GM21528 (cell line): ENCODE data around the gene SAP30.
A peak's percentile ranks its signal among the peaks of the same experiment; 100 is the strongest.

Source experiments
- ATAC-seq: cut with Tn5 transposase; IDR thresholded peaks from one replicate; pipeline ENCODE4 v1.9.1; 2021; ENCODE audit warnings: mild to moderate bottlenecking, moderate library complexity; ENCODE audit not compliant: unreplicated experiment, low FRiP score

Gene SAP30

DNA sequence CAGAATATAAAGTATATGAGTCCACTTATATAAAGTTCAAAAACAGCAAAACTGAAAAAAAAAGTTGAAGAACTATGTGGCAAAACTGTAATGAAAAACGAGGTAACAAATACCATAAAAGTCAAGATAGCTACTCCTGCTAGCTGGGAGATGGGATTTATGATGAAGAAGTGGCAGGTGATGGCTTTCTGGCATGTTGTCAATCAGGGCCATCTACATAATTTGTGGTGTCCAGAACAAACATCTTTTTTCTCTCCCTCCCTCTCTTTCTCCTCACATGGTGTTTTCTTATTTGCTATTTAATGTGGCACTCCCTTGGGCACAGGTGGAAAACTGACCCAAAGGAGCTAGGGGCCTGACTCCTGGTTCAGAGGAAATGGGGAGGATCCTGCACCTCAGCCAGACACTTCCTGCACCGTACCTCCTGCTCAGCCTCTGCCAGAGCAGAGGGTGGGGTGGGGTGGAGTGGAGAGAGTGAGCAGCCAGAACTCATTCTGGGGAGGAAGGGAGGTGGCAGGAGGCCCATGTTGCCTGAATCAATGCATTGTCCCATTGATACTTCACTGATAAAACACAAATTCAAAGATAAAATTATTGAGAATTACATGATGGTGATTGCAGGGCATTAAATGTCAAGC is 5.3 kb upstream of the SAP30 start:
- ATAC-seq, result no peak

DNA sequence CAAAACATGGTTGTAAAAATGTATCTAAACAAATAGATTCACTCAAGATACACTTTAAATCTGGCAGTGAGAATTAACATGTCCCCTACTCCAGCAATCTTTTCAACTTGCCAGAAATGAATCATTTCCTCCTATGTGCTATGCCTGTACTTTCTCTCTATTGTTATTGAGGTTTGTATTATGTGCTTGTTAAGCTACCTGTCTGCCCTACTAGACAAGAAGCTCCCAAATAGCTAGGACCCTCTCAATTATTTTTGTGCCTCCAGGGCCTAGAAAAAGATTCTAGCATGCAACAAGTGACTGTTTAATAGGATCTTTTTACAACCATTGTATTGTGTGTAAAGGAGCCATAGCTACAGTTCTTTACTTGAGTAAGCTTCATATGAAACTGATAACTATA is 3.5 kb upstream of the SAP30 start:
- no peak for ATAC-seq

DNA sequence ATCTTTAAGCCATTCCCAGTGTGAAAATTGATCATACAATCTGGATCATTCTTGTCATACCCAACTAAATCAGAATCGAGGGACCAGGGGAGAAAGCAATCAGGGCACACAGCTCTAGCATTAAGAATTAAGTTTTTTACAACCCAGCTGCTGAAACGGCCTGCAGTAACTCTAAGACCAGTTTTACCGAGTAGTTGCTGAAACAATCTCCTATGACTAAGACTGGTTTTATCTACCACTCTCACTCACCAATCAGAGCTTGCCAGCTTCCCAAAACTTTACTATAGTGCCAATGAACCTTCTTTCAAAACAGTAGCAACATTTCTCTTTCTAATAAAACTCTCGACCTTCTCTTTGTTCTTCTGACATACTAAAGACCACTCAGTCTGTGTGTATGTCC is 2.8 kb upstream of the SAP30 start:
- no peak for ATAC-seq

DNA sequence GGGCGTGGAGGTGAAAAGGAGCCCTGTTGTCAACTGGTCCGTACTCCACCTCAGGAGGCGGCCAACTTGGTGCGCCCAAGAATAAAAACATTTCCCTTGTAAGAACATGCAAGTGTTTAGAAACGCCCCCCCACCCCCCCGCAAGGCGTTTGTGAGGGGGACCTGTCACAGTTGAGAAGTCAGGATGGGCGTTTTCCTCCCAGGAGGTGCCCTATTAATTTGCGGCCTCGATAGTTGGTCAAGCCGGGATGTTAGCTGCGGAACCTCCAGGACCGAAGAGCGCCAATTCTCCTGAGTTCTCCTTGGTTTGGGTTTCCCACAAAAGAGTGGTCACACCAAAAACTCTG is 651 bp upstream of the SAP30 start:
- peak; percentile 10 for ATAC-seq

DNA sequence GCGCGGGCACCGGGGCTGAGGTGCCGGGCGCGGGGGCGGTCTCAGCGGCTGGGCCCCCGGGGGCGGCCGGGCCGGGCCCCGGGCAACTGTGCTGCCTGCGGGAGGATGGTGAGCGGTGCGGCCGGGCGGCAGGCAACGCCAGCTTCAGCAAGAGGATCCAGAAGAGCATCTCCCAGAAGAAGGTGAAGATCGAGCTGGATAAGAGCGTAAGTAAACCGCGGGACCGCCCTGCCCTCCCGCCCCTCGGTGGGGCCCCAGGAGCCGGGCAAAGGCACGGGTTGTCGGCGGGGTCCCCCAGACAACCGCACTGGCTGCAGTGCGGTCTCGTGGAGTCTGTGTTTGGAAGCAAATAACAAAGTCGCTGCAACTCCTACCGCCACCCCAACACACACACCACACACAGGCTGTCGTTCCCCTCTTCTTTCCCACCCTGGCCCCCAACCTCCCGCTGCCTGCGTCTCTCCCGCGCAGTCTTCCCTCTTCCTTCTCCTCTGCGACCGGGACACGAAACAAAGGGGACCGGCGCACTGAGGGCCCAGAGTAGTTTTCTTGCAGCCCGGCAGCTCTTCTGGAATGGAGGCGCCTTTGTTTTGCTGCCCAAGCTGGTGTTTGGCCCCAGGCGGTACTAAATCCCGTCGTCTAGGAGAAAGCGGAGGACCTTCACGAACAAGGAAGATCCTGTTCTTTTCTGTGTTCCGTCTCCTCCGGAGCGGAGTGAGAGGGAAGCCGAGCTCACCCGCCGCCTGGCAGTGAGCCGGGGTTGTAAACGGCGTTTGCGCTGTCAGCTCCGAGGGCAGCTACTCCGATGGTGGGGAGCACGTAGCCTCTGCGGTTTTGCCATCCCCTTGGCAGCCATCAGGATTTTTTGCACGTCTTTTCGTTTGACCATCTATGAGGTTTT is 788 bp downstream of the SAP30 start:
- peak; percentile 29 for ATAC-seq

DNA sequence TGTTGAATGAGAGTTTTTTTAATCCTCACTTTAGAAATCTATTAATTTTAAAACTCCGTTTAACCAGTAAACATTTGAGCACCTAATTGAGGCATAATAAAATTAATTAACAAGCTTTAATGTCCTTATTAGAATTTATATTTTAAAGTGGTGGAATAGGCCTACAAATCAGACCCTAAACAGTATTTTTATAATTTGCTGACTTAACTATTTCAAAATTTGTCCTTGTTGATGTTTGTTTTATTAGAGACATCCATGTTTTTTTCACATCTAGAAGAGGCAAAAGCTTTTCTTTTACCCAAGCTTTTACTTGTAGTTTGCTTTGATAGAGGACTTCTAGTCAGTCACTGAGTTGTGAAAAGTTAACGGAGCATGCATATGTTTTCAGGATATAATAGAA is 3.8 kb downstream of the SAP30 start:
- no peak for ATAC-seq

DNA sequence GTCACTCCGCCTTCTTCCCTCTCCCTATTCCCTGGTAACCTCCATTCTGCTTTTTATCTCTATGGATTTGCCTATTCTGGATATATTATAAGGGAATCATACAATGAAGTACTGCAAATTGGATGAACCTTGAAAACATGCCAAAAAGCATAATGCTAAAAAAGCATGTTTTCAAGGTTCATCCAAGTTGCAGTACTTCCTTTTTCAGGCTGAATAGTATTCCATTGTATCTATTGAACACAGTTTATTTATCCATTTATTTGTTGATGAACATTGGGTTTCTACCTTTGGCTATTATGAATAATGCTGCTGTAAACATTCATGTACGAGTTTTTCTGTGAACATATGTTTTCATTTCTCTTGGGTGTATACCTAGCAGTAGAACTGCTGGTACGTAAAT is 9.2 kb downstream of the SAP30 start:
- ATAC-seq, result no peak

DNA sequence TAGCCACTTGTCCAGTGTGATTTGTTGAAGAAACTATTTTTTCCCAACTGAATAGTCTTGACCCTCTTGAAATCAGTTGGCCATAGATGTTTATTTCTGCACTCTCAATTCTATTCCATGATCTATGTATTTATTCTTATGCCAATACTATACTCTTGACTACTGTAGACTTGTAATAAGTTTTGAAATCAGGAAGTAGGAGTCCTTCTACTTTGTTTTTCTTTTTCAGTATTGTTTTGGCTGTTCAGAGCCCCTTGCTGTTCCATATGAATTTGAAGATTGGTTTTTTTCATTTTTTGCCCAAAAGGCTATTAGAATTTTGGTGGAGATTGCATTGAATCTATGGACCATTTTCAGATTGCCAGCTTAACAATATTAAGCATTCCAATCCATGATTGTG is 10.2 kb downstream of the SAP30 start:
- ATAC-seq, result no peak

DNA sequence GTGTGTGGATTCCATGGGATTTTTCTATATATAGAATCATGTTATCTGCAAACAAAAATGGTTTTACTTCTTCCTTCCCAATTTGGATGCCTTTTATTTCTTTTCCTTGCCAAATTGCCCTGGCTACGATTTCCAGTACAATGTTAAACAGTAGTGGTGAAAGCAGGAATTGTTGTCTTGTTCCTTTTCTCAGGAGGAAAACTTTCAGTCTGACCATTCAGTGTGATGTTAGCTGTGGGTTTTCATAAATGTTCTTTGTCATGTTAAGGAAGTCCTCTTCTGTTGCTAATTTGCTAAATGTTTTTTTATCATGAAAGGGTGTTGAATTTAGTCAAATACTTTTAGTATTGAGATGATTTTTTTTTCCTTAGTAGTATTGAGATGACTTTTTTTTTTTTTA is 10.9 kb downstream of the SAP30 start:
- no peak for ATAC-seq

DNA sequence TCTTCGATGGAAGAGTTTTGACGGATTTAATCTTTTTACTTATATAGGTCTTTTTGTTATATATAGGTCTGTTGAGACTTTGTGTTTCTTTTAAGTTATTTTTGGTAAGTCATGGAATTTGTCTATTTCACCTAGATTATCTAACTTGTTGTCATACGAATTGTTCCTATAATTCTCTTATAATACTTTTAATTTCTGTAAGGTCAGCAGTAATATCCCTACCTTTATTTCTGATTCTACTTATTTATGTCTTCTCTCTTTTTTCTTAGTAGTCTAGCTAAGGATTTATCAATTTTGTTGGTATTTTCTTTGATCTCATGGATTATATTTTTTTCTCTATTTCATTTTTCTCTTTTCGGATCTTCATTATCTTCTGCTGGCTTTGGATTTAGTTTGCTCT is 11.6 kb downstream of the SAP30 start:
- ATAC-seq, result no peak

DNA sequence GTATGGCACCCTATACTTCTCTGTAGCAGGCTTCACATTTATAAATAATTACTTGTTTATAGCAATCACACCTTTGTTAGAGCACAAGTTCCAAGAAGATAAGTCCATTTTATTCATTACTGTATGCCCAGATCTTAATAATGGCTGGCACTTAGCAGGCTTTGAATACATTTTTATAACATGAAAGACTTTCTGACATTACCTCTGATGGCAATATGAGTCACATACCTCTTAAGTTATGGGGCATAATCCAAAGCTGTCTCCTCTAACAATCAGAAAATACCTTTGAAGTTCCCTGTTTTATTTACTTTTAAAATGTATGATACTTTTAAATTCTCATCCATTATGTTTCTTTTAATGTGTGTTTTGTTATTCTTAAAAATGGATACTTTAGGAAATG is 16.0 kb downstream of the SAP30 start:
- ATAC-seq, result no peak

DNA sequence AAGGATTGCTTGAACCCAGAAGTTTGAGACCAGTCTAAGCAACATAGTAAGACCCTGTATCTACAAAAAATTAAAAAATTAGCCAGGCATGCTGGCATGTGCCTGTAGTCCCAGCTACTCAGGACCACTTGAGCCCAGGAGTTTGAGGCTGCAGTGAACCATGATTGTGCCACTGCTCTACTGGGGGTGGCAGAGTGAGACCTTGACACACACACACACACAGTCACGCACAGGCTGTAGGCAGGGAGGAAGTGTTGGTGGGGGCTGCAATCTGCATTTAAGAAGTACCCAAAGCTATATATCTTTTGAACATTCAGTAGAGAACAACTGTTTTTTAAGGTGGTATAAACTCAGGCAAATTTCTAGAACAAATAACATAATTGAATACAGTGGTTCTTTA is 20.9 kb downstream of the SAP30 start:
- no peak for ATAC-seq

DNA sequence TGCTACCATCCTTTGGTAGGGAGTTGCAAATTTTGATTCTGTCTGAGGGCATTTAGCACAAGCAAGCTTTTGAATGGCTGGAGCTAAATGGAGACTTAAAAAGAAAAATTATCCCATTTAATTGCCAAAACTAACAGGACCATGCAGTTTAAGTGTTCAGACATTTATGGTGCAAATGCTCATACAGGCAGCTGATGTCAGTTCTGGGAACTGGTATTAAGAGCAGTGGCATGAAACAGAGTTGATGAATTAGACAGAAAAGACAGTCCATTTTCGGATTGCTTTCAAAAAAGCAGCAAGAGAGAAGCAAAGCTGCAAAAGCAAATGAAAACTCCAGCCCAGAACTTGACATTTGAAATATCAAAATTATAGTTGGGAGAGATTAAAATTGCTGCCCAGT is 26.9 kb downstream of the SAP30 start:
- ATAC-seq, result no peak

DNA sequence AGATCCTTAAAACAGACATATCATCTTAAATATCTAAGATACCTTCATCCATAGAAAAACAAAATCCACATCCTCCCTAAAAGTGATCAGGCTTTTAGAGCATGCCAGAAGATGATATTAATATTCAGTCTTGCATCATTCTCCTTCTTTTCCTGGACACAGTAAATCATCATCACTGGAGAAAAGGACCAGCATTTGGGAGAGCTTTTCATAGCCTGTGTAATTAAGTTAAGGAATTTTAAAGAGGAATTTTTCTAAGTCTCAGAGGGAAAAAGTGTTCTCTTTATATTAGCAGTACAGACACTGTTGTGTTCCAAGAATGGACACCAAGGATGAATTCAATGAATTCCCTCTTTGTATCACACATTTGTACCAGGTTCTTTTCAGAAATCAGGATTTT is 27.5 kb downstream of the SAP30 start:
- ATAC-seq, result no peak

DNA sequence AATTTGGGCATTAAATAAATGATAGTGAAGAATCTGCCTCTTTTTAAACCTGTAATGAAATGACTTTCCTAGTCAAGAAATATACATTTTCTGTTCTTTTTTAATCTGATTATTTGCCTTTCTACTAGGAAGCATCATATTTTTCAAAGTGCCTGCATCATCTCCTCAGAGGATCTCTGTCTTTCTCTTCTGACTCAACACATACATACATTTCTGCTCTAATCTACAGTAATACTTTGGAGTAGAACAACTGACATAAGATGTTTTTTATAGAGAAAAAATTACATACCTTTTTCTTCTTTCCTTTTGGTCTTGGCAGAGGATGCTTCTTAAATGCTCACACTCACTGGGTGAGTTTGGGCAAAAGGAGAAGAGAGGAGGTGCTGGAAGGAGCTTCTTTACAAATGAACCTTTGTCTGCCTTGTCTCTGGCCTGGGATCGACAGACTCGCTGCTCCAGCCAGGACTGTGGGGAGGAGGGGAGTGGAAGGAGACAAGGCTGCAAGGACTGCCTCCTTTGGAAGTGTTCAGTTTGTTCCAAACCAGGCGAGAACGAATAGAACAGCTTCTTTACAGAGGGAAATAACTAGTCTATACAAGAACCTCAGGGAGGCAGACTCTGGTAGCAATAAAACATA is 28.1 kb downstream of the SAP30 start, which contains the start of gene SCRG1:
TSS of gene SCRG1 (minus strand) at position 338 of the 637 bp plus-strand sequence. CDS start 7,702 bp downstream, outside the sequence.
- ATAC-seq, result no peak

DNA sequence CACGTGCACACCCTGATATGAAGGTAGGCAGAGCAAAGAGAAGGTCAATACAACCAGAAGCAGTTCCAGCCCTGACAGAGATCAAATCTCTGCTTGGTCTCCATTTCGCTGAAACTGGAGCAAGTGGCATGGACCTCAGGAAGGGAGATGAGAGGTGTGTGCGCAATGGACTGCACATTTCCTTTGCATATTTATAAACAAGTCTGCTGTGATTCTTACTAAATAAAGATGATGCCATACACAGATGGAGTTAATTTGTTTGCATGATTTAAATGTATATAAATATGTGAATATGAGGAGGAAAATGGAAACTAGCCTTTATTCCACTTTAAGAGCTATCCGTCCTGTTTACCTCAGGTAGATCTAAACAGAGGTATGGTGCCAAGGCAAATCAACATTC is 30.3 kb downstream of the SAP30 start:
- no peak for ATAC-seq

DNA sequence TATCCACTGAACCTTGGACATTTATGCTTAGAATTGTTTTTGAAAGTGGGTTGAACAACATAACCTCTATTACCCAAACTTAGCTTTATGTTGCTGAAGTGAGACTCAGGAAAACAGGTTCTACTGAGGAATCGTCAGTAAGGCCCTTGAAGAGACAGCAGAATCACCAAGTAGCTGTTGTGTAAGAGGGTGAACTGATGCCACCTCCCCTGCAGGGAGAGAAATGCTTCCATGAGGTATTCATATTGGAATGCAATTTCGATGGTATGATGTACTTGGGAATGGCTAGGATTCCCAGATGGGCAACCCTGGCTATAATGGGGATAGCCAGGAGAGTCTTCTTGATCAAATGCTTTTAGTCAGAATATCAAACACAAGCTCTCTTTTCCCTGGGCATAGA is 32.3 kb downstream of the SAP30 start:
- no peak for ATAC-seq

DNA sequence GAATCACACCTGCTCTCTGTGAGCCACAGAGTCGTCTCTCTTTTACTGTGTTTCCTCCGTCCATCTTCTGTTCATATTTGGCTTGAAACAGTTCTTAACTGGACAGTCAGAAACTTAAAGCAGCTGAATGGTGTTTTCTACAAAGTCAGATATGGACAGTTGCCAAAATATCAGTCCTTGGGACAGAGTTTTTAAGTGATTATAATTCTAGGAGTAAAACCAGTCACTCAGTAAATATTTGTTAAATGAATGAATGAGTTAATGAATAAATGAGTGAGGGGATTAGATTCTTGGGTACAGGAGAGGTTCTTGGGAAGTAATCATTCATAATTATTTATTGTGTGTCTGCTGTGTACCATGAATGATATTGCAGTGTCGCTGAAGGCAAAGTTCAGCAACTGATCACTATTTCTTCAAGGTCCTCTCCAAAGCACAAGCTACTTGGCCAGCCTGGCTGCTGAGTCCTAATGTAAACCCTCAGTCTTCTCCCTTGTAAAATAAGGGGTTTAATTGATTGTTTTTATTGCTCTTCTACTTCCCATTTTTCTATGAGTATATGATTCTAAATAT is 33.6 kb downstream of the SAP30 start:
- ATAC-seq, result no peak

DNA sequence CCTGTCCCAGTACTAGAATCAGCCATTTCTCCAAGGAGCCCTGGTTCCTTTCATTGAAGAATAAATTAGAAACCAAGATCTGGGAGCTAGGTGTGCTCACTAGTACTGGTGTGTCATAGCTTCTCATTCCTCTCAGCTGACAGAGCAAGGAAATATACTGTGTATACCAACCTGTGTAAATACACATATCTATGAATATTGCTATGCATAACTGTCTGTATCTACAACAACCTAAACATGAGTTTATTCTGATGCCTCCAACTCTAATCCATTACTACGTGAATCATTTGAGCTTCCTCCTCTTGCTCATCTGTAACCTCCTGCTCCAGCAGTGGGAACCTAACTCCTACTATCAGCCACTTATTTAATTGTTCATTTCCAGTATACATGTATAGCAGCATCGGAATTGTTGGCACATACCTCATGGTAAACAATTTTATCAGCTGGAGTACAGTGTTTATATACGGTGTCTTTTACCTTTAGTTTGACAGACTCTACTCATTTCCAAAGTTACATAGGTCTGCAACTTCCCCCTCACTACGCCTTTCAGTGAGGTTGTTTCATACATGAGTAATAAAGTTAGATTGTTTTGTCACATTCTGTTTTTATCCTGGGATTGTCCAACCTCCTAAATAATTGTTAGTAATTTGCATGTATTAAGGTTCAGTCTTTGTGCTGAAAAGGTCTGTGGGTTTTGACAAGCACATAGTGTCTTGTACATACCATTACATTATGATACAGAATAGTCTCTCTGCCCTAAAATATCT is 35.3 kb downstream of the SAP30 start:
- peak; percentile 58 for ATAC-seq

DNA sequence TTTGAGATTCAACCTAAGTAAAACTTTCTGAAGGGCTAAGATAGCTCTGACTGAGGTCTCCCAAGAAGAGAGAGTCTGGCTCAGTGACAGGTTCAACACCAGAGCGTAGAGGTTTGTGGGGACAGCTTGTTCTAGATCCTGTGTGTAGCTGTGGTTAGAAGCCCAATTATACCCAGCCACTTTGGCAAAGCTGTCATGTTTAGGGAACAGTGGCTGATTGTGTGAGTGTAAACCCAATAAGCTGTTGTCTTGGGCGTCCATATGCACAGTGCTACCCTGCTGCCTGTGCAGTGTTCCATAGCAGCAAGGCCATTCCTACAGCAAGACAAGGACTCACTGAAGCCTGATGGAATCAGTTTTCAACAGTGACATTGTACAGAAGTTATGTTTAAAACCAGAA is 39.3 kb downstream of the SAP30 start:
- no peak for ATAC-seq
